HT1080 (cell line): ENCODE data around the gene BEX1. TPM values are rescaled to one million over a fixed set of nuclear protein-coding genes. Genes with fewer than 3 reads are reported as not detected.
"Not testable (repeated sequence)": the region's sequence is repeated elsewhere in the genome, so short reads cannot be mapped to it uniquely, and the experiment has no call there.

ENCODE experiments used
- DNase-seq: peaks from one replicate; pipeline ENCODE4 v3.0.0-alpha.2; 2015; ENCODE audit warnings: low read depth
- polyA plus RNA-seq, 2 experiments: library from polyadenylated mRNA; depleted of rRNA; stranded (reverse); fragments of >200 nt; gene quantifications; 2 replicates each; pipeline ENCODE4 v1.2.3, GENCODE V29; 2015
- total RNA-seq: library from RNA; depleted of rRNA; stranded (reverse); fragments of >200 nt; shearing (Covaris generic); gene quantifications from 2 replicates; pipeline ENCODE4 v1.2.3, GENCODE V29; 2014; rRNA removed

Gene BEX1
- 112 and 123 TPM in 2 replicates for total RNA-seq
- 49.3 and 51.3 TPM in 2 replicates for polyA plus RNA-seq (2015; cell fraction: cytosol; rRNA removed)
- 15.6 and 22.5 TPM in 2 replicates for polyA plus RNA-seq (2015; cell fraction: nucleus; rRNA removed)

GRCh38 chrX:103063918-103064434, at the start of gene BEX1:
Gene BEX1 (minus strand): TSS chrX:103064171. CDS start chrX:103063274, 897 bp downstream.
- DNase-seq: peak; percentile 85

- not testable (repeated sequence) for DNase-seq
These were observed 45.5 kb upstream of the BEX1 start for GRCh38 chrX:103109497-103109896.

DNA sequence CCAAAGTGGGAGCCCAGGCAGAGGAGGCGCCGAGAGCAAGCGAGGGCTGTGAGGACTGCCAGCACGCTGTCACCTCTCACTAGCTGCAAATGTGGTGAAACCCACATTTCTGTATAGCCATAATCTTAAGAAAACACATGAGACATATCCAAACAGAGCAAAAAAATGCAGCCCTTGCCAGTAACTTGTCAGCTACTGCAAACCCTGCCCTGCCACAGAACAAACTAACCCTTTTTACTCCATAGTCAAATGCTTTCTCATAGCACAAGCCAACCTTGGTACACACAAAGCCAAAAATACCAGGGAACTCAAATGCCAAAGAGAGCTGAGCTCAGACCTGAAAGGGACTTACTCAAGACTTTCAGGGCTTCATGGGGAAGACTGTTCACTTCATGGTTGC, 43.9 kb upstream of the BEX1 start:
- DNase-seq: no peak

DNA sequence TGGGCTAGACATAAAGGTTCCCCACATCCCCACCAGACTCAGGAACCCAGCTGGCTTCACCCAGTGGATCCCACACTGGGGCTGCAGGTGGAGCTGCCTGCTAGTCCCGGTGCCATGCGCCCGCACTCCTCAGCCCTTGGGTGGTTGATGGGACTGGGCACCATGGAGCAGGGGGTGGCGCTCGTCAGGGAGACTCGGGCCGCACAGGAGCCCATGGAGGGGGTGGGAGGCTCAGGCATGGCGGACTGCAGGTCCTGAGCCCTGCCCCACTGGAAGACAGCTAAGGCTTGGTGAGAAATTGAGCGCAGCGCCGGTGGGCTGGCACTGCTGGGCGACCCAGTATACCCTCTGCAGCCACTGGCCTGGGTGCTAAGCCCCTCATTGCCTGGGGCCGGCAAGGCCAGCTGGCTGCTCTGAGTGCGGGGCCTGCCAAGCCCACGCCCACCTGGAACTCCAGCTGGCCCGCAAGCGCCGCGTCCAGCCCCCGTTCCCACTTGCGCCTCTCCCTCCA, 43.3 kb upstream of the BEX1 start:
- DNase-seq: not testable (repeated sequence)

DNA sequence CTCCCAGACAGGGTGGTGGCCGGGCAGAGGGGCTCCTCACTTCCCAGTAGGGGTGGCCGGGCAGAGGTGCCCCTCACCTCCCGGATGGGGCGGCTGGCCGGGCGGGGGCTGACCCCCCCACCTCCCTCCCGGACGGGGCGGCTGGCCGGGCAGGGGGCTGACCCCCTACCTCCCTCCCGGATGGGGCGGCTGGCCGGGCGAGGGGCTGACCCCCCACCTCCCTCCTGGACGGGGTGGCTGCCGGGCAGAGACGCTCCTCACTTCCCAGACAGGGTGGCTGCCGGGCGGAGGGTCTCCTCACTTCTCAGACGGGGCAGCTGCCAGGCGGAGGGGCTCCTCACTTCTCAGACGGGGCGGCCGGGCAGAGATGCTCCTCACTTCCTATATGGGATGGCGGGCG, 40.4 kb upstream of the BEX1 start:
- DNase-seq: not testable (repeated sequence)

DNA sequence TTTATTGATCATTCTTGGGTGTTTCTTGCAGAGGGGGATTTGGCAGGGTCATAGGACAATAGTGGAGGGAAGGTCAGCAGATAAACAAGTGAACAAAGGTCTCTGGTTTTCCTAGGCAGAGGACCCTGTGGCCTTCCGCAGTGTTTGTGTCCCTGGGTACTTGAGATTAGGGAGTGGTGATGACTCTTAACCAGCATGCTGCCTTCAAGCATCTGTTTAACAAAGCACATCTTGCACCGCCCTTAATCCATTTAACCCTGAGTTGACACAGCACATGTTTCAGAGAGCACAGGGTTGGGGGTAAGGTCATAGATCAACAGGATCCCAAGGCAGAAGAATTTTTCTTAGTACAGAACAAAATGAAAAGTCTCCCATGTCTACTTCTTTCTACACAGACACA, 39.9 kb upstream of the BEX1 start:
- not testable (repeated sequence) for DNase-seq

- DNase-seq: no peak
These were observed 37.5 kb upstream of the BEX1 start for GRCh38 chrX:103101299-103102042.

GRCh38 chrX:103100484-103100883, 36.5 kb upstream of the BEX1 start:
- no peak for DNase-seq

DNA sequence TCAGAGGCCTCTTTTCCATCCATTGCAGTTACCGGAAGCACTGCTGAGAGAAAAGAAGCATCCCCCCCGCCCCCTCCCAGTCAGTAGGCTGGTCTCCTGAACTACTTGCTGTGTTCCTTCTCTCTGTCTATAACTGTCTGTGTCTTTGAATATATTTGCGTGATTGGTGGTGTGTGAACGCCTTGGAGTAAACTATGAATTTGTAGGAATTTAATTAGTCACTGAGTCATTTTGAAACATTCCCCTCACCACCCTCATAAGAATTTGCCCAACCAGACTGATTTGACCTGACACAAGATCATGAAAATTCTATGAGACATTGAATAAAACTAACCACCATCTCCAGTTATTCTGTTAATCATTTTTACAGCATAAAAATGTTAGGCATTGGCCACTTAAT, 35.7 kb upstream of the BEX1 start:
- no peak for DNase-seq

DNA sequence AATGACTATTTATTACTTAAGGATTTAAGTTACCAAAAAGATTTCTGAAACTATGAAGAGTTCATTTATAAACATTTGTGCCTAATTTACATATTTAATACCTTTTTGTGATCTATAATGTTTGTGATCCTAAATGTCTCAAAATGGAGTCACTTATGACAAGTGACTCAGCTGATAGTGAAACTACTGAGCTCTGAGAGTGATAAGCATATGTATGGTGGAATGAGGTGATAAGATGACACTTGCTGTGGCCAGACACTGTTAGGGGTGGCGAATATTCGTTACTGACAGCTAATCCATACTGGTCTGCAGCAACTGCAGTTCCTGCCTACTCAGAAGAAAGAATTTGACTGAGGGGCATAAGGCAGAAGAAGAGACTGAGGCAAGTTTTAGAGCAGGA, 34.5 kb upstream of the BEX1 start:
- no peak for DNase-seq

GRCh38 chrX:103092942-103093341, 29.0 kb upstream of the BEX1 start, which contains the start of gene NXF3:
Gene NXF3 (minus strand): TSS chrX:103093143. CDS start chrX:103093023, 120 bp downstream.
- DNase-seq: no peak

DNA sequence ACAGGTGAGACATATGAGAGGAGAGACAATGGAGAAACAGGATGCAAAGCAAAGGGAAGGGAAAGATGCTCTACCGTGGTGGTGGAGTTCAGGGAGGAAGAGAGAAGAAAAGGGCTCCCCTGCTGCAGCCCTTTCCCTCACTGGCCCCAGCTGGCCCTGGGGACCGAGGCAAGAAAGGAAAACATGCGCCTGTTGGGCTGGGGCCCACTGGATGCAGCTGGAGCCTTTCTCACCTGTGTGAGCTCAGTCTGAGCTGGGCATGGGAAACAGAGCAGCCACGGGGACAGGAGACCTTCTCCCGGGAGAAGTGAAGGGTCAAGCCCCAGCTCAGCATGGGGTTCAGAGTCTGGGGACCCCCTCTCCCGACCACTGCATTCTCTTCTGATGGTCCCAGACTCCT, 17.1 kb upstream of the BEX1 start:
- DNase-seq: no peak

GRCh38 chrX:103073467-103073866, 9.5 kb upstream of the BEX1 start:
- peak; percentile 57 for DNase-seq

DNA sequence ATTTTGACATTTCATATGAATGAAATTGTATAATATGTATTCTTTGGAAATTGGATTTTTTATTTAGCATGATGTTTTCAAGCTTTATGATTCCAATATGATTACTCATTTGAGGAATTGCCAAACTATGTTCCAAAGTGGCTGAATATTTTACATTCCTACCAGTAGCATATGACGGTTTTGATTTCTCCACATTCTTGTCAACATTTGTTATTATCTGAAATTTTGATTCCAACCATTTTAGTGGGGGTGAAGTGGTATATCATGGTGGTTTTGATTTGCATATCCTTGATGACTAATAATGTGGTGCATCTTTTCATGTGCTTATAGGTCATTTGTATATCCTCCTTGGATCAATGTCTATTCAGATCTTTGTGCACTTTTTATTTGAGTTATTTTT, 2.6 kb upstream of the BEX1 start:
- DNase-seq: peak; percentile 4

DNA sequence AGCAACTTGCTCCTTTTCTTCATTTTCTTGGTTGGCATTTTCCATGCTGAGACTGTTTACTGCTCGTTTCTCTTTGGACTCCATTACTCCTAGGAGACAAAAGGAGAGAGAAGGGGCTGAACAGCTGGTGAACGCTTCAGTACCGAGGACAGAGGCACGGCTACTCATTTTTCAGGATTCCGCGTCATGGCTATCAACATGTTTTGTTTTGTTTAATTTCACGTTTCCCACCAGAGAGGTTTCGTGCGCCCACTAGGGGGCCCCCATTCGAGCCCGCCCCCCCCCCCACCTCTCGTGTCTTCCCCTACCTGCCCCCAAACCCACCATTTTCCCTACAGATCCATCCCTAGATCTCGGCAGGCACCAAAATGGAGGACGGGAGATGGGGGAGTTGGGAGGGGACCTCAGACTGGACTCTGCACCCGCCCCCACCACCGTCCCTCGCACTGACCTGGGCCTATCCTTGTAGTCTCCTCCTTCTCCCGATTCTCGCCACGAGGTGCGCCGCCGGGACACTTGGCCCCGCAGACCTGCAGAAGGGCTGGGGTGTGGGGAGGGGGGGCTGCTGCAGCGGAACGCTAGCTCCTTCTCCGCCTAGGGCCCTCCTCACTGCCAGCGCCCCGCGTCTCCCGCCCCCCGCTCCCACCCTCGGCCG, 653 bp downstream of the BEX1 start:
- DNase-seq: peak; percentile 42

- DNase-seq: no peak
These were observed 2.5 kb downstream of the BEX1 start for GRCh38 chrX:103061486-103061885.

- DNase-seq: no peak
These were observed 7.1 kb downstream of the BEX1 start for GRCh38 chrX:103056902-103057301.

- no peak for DNase-seq
These were observed 11.3 kb downstream of the BEX1 start for GRCh38 chrX:103052625-103053024.

- no peak for DNase-seq
These were observed 12.6 kb downstream of the BEX1 start for GRCh38 chrX:103051260-103051789.

DNA sequence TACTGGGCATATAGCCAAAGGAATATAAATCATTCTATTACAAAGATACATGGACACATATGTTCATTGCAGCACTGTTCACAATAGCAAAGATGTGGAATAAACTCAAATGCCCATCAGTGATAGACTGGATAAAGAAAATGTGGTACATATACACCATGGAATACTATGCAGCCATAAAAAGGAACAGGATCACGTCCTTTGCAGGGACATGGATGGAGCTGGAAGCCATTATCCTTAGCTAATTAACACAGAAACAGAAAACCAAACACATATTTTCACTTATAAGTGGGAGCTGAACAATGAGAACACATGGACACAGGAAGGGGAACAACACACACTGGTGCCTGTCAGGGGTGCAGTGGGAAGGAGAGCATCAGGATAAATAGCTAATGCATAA, 30.6 kb downstream of the BEX1 start:
- DNase-seq: not testable (repeated sequence)

- no peak for DNase-seq
These were observed 46.4 kb downstream of the BEX1 start for GRCh38 chrX:103017542-103017941.

DNA sequence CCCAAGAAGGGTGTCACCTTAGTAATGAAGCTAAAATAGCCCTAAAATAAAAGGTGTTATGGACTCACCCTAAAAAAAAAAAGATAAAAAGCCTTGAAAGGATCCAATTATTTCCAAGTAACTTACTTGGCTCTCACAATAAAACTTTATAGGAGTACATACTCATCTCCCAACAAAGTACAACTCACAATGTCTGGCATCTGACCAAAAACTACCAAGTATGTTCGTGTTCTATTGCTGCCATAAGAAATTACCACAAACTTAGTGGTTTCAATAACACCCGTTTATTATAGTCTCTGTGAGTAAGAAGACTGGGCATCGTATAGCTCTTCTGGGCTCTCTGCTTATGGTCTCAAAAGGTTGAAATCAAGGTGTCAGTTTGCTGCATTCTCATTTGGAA, 51.0 kb downstream of the BEX1 start:
- no peak for DNase-seq
